HG03060 (cell line): ENCODE data around the gene PON2.
"Not testable (repeated sequence)": the region's sequence is repeated elsewhere in the genome, so short reads cannot be mapped to it uniquely, and the experiment has no call there.

ENCODE experiments used
- ATAC-seq: cut with Tn5 transposase; IDR thresholded peaks from one replicate; pipeline ENCODE4 v1.9.1; 2021; ENCODE audit warnings: low read depth, moderate number of reproducible peaks; ENCODE audit not compliant: unreplicated experiment

Gene PON2

GRCh38 chr7:95411036-95411435 is 23.8 kb downstream of the PON2 start:
- ATAC-seq = no peak

GRCh38 chr7:95407751-95408150 is 27.1 kb downstream of the PON2 start:
- ATAC-seq = no peak

- ATAC-seq = no peak
Measured at GRCh38 chr7:95405800-95406199, 29.0 kb downstream of the PON2 start.

GRCh38 chr7:95405208-95405607 is 29.6 kb downstream of the PON2 start:
- no peak for ATAC-seq

- ATAC-seq = no peak
Measured at GRCh38 chr7:95404316-95404865, 30.4 kb downstream of the PON2 start.

- no peak for ATAC-seq
Measured at GRCh38 chr7:95398155-95398940, 36.5 kb downstream of the PON2 start.

- ATAC-seq = no peak
Measured at GRCh38 chr7:95397381-95397780, 37.4 kb downstream of the PON2 start.

GRCh38 chr7:95396136-95397032 is 38.4 kb downstream of the PON2 start, which contains the start of gene PON3:
TSS of gene PON3 (minus strand) at chr7:95396375. CDS start at chr7:95396350, 25 bp downstream.
- no peak for ATAC-seq

GRCh38 chr7:95395755-95396135 is 39.1 kb downstream of the PON2 start:
- ATAC-seq = no peak

- ATAC-seq = no peak
Measured at GRCh38 chr7:95394370-95394769, 40.5 kb downstream of the PON2 start.

- ATAC-seq = no peak
Measured at GRCh38 chr7:95391761-95392160, 43.1 kb downstream of the PON2 start.

- ATAC-seq = no peak
Measured at GRCh38 chr7:95389516-95389915, 45.3 kb downstream of the PON2 start.

GRCh38 chr7:95379457-95379856 is 55.4 kb downstream of the PON2 start:
- not testable (repeated sequence) for ATAC-seq

GRCh38 chr7:95376632-95377400 is 58.0 kb downstream of the PON2 start:
- ATAC-seq = no peak

- ATAC-seq = no peak
Measured at GRCh38 chr7:95375591-95376257, 59.1 kb downstream of the PON2 start.

- no peak for ATAC-seq
Measured at GRCh38 chr7:95373323-95373722, 61.5 kb downstream of the PON2 start.

GRCh38 chr7:95368235-95368634 is 66.6 kb downstream of the PON2 start:
- no peak for ATAC-seq

- no peak for ATAC-seq
Measured at GRCh38 chr7:95367606-95368005, 67.2 kb downstream of the PON2 start.

- ATAC-seq = no peak
Measured at GRCh38 chr7:95365151-95365550, 69.7 kb downstream of the PON2 start.

GRCh38 chr7:95357623-95358022 is 77.2 kb downstream of the PON2 start:
- ATAC-seq = no peak
